ENCODE data around the gene GALNT2.

Gene GALNT2

GRCh38 chr1:230220907-230221306 is 153.9 kb downstream of the GALNT2 start:
- no peak overlapping the region for H3K9ac ChIP-seq (ENCODE audit: low read depth, low read length)
- H3K4me1 ChIP-seq (ENCODE audit: insufficient read depth, low read length), result peaks cover 9% of the 10 kb centered on the region; the same call in 1 of the 2 replicates
- no peaks in the 10 kb centered on the region for H3K36me3 ChIP-seq (ENCODE audit: insufficient read depth, low read length)
- H3K9me3 ChIP-seq (ENCODE audit: control insufficient read depth, insufficient read depth, low read length), result no peaks in the 10 kb centered on the region

DNA sequence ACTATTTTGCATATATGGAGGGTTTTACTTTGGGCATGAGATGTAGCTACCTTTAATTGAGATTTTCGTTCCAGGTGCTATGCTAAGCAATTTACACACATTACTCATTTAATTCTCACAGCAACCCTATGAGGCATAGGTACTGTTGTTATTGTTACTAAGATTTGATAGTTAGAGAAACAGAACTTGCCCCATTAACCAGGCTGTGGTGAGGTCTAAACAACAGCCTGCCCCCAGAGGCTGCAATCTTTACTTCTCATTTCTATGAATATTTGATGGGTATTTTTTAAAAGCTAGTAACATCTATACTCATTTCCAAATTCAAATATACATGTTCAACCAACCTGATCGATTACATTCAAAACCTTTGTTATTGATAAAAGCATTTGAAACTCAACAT is 155.6 kb downstream of the GALNT2 start:
- no peaks in the 10 kb centered on the region for H3K9me3 ChIP-seq (ENCODE audit: control insufficient read depth, insufficient read depth, low read length)
- H3K36me3 ChIP-seq (ENCODE audit: insufficient read depth, low read length), result no peaks in the 10 kb centered on the region
- H3K4me1 ChIP-seq (ENCODE audit: insufficient read depth, low read length), result peaks cover 12% of the 10 kb centered on the region; the same call in 1 of the 2 replicates
- no peak overlapping the region for H3K9ac ChIP-seq (ENCODE audit: low read depth, low read length)

DNA sequence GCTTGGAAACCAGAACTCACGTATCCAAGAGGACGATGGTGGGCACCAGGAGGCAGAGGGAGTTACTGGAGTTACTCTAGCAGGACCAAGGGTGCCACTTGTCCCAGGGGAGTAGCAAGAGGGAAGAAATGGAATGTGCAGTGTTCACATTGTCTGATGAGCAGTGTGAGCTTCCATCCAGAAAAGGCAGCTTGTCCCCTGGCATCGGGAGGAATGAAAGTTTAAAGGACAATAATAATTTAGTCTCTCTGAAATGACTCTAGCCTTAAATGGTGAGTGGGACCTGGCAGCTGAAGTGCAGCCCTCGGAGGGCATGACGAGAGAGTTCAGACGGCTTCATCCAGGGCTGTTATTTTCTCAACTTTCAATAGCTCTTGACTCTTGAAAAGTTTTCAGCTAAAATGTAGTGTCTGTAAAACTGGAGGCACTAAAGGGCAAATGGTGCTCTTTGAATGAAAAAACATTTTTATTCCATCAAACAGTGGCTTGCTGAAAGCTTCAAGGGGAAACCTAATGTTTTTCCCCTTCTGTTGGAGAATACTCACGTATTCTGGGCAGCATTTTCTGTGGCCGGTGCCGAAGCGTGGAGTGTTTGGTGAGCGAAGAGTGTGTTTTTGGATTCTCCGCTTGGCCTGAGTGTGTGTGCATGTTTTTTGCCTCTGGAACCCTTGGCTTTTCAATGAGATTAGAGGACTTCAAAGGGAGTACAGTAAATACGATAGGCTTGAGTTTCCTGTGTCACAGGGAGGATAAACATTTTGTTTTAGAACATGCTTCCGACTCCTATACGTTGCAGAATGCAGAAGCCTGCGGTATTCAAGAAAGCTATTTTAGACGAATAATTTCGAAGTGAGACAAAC is 157.3 kb downstream of the GALNT2 start:
- Histone ChIP-seq H3K9me3 (ENCODE audit: control insufficient read depth, insufficient read depth, low read length) (no peaks in the 10 kb centered on the region), H3K9ac (ENCODE audit: low read depth, low read length) (no peak overlapping the region), H3K36me3 (ENCODE audit: insufficient read depth, low read length) (no peaks in the 10 kb centered on the region), H3K4me1 (ENCODE audit: insufficient read depth, low read length) (peaks cover 12% of the 10 kb centered on the region; the same call in 1 of the 2 replicates)

DNA sequence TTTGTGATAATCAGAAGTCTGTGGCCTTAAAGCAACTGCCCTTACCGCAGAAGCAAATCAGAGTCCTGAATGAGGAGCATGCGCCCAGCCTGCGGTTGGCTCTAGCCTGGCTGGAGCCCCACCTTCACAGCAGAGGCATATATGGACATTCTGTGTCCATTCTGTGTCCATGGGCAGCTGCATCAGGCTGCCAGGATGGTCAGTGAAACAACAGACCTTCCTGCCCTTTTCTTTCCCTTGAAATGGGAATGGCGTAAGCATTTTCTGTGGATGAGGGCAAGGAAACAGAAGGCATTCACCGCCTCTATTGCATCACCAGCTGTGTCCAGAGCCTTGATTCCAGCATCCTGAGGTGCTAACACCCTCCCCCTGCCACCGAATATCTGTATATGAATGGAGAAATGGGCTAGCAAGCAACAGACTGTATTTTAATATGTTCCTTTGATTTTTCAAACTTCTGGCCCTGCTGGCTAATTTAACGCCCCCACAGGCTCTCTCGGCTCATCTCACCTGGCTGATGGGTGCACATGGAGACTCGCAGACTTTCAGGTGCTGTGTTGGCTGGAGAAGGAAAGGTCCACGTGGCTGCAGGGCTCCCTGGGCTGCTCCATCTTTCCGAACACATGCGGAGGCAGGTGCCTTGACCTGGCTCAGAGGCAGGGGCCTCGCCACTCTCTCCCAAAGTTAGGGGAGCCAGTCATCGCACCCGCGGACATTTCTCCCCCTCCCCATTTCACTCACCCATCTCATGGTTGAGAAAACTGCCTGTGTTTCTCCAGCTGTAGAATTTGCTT is 159.2 kb downstream of the GALNT2 start:
- H3K9ac ChIP-seq (ENCODE audit: low read depth, low read length), result no peak overlapping the region
- H3K4me1 ChIP-seq (ENCODE audit: insufficient read depth, low read length), result peaks cover 16% of the 10 kb centered on the region
- H3K36me3 ChIP-seq (ENCODE audit: insufficient read depth, low read length), result no peaks in the 10 kb centered on the region

GRCh38 chr1:230226814-230227213 is 159.8 kb downstream of the GALNT2 start:
- Histone ChIP-seq H3K9ac (ENCODE audit: low read depth, low read length) (no peak overlapping the region), H3K4me1 (ENCODE audit: insufficient read depth, low read length) (peaks cover 21% of the 10 kb centered on the region), H3K36me3 (ENCODE audit: insufficient read depth, low read length) (no peaks in the 10 kb centered on the region)

More for the DNA sequence above, 159.2 kb downstream of the GALNT2 start:
- H3K9me3 ChIP-seq (ENCODE audit: control insufficient read depth, insufficient read depth, low read length), result no peaks in the 10 kb centered on the region

DNA sequence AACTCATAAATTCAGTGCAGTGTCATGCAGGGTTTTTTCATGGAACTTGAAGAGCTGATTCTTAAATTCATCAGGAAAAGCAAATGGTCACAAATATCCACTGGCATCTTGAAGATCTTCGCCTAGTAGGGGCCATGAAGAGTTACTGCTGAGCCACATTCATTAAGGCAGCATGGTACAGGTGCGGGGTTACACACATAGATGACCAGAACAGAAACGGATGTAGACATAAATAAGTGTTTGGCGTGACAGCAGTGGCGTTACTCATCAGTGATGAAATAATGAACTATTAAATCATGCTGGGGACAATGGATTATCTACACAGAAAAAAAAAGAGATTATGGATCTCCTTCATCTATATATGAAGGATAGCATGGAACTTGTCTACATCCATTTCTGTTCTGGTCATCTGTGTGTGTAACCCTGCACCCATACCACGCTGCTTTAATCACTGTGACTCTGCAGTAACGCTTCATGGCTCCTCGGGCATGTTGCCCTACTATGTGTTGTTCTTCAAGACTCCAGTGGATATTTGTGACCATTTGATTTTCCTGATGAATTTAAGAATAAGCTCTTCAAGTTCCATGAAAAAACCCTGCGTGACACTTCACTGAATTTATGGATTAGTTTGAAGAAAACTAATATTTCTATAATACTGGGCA is 161.3 kb downstream of the GALNT2 start:
- H3K36me3 ChIP-seq (ENCODE audit: insufficient read depth, low read length), result no peaks in the 10 kb centered on the region
- peaks cover 26% of the 10 kb centered on the region for H3K4me1 ChIP-seq (ENCODE audit: insufficient read depth, low read length)
- no peaks in the 10 kb centered on the region for H3K9me3 ChIP-seq (ENCODE audit: control insufficient read depth, insufficient read depth, low read length)
- no peak overlapping the region for H3K9ac ChIP-seq (ENCODE audit: low read depth, low read length)

More at GRCh38 chr1:230226814-230227213, 159.8 kb downstream of the GALNT2 start:
- no peaks in the 10 kb centered on the region for H3K9me3 ChIP-seq (ENCODE audit: control insufficient read depth, insufficient read depth, low read length)

- no peak overlapping the region for H3K9ac ChIP-seq (ENCODE audit: low read depth, low read length)
- peaks cover 26% of the 10 kb centered on the region for H3K4me1 ChIP-seq (ENCODE audit: insufficient read depth, low read length)
- H3K9me3 ChIP-seq (ENCODE audit: control insufficient read depth, insufficient read depth, low read length), result no peaks in the 10 kb centered on the region
- no peaks in the 10 kb centered on the region for H3K36me3 ChIP-seq (ENCODE audit: insufficient read depth, low read length)
Measured at GRCh38 chr1:230230273-230230672, 163.2 kb downstream of the GALNT2 start.

GRCh38 chr1:230230948-230231773 is 164.1 kb downstream of the GALNT2 start:
- Histone ChIP-seq H3K36me3 (ENCODE audit: insufficient read depth, low read length) (no peaks in the 10 kb centered on the region), H3K9me3 (ENCODE audit: control insufficient read depth, insufficient read depth, low read length) (no peaks in the 10 kb centered on the region), H3K9ac (ENCODE audit: low read depth, low read length) (no peak overlapping the region), H3K4me1 (ENCODE audit: insufficient read depth, low read length) (peaks cover 23% of the 10 kb centered on the region)

GRCh38 chr1:230231774-230232145 is 164.7 kb downstream of the GALNT2 start:
- no peak overlapping the region for H3K9ac ChIP-seq (ENCODE audit: low read depth, low read length)
- no peaks in the 10 kb centered on the region for H3K36me3 ChIP-seq (ENCODE audit: insufficient read depth, low read length)
- no peaks in the 10 kb centered on the region for H3K9me3 ChIP-seq (ENCODE audit: control insufficient read depth, insufficient read depth, low read length)
- H3K4me1 ChIP-seq (ENCODE audit: insufficient read depth, low read length), result peaks cover 22% of the 10 kb centered on the region

DNA sequence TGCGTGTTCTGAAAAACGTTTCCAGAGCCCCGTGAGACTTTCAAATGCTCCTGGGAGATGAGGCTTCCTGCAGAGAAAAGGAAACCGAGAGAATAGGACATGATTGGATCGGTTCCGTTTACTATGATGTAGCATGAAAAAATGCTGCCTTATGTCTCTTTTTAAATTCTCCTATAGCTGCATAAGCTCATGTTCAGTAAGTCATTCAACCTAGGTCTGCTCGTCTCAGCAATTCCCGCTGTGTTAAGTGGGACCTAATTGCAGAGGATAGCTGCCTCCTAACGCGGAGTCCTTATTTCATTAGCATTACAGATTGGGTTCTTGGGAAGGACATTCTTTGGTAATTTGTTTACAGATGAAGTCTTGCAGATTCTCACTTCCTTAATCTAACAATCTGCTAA is 165.3 kb downstream of the GALNT2 start:
- H3K9ac ChIP-seq (ENCODE audit: low read depth, low read length), result no peak overlapping the region
- H3K9me3 ChIP-seq (ENCODE audit: control insufficient read depth, insufficient read depth, low read length), result no peaks in the 10 kb centered on the region
- H3K36me3 ChIP-seq (ENCODE audit: insufficient read depth, low read length), result no peaks in the 10 kb centered on the region; the same call in 1 of the 2 replicates
- H3K4me1 ChIP-seq (ENCODE audit: insufficient read depth, low read length), result peaks cover 22% of the 10 kb centered on the region

DNA sequence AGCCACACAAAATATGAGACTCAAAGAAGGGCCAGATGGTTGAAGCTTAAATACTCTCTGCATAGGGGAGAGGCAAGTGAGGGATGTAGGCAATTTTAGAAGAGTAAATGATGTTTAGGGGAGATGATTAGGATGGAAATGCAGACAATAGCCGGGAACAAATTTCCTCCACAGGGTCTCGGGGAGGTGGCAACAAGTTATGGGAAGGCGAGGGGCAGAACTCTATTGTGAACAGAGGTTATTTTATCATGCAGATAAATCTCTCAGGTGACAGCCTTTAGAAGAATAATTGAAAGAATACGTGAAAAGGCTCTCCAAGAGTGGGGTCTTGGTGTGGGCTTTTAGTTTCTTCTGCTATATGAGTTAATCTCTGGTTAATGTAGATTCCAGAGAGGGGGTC is 166.7 kb downstream of the GALNT2 start:
- Histone ChIP-seq H3K9me3 (ENCODE audit: control insufficient read depth, insufficient read depth, low read length) (no peaks in the 10 kb centered on the region), H3K4me1 (ENCODE audit: insufficient read depth, low read length) (peaks cover 22% of the 10 kb centered on the region), H3K9ac (ENCODE audit: low read depth, low read length) (no peak overlapping the region), H3K36me3 (ENCODE audit: insufficient read depth, low read length) (peaks cover 2% of the 10 kb centered on the region; the same call in 1 of the 2 replicates)

- peaks cover 15% of the 10 kb centered on the region for H3K4me1 ChIP-seq (ENCODE audit: insufficient read depth, low read length)
Measured at GRCh38 chr1:230235876-230236275, 168.8 kb downstream of the GALNT2 start.

GRCh38 chr1:230236301-230237008 is 169.4 kb downstream of the GALNT2 start:
- H3K36me3 ChIP-seq (ENCODE audit: insufficient read depth, low read length), result peaks cover 6% of the 10 kb centered on the region; the same call in 1 of the 2 replicates
- H3K4me1 ChIP-seq (ENCODE audit: insufficient read depth, low read length), result peaks cover 9% of the 10 kb centered on the region
- H3K9me3 ChIP-seq (ENCODE audit: control insufficient read depth, insufficient read depth, low read length), result peaks cover 3% of the 10 kb centered on the region; the same call in 1 of the 2 replicates
- H3K9ac ChIP-seq (ENCODE audit: low read depth, low read length), result no peak overlapping the region

More at GRCh38 chr1:230235876-230236275, 168.8 kb downstream of the GALNT2 start:
- Histone ChIP-seq H3K36me3 (ENCODE audit: insufficient read depth, low read length) (peaks cover 6% of the 10 kb centered on the region; the same call in 1 of the 2 replicates), H3K9me3 (ENCODE audit: control insufficient read depth, insufficient read depth, low read length) (peaks cover 3% of the 10 kb centered on the region; the same call in 1 of the 2 replicates), H3K9ac (ENCODE audit: low read depth, low read length) (no peak overlapping the region)
